ENCODE results near the gene HSPA12B. TPM values are rescaled to one million over a fixed set of nuclear protein-coding genes. Genes with fewer than 3 reads are reported as not detected.

HSPA12B gene
- 1.9 and 4.5 TPM in 2 replicates for total RNA-seq

GRCh38 chr20:3732327-3733118 is at the start of gene HSPA12B:
Gene HSPA12B (plus strand): TSS chr20:3732685. CDS start chr20:3738675, 5,990 bp downstream.

GRCh38 chr20:3712279-3712873 is 20.1 kb upstream of the HSPA12B start, which contains the start of gene SIGLEC1:
Gene SIGLEC1 (minus strand): TSS chr20:3712600. CDS start chr20:3707128, 5,472 bp downstream.

GRCh38 chr20:3767427-3768341 is 35.2 kb downstream of the HSPA12B start, which contains the start of gene ADISSP:
Gene ADISSP (minus strand): TSS chr20:3767753. CDS start chr20:3760100, 7,653 bp downstream.

GRCh38 chr20:3781153-3781910 is 48.8 kb downstream of the HSPA12B start, which contains the start of gene SPEF1:
Gene SPEF1 (minus strand): TSS chr20:3781448. CDS start chr20:3781287, 161 bp downstream.

GRCh38 chr20:3786665-3787323 is 54.3 kb downstream of the HSPA12B start, which contains the start of gene CENPB:
Gene CENPB (minus strand): TSS chr20:3786740. CDS start chr20:3786483, 257 bp downstream.

GRCh38 chr20:3795511-3796468 is 63.3 kb downstream of the HSPA12B start, which contains the start of gene CDC25B:
Gene CDC25B (plus strand): TSS chr20:3796310. CDS start chr20:3796532, 222 bp downstream.

Other genes starting within 250 kb of the HSPA12B start
- not detected in 2 replicates for gene GFRA4, start 69.3 kb upstream of the HSPA12B start, total RNA-seq
- gene ADAM33, start 50.7 kb upstream of the HSPA12B start, total RNA-seq: 47.8 and 68.8 TPM in 2 replicates
- gene SIGLEC1, start 20.1 kb upstream of the HSPA12B start, total RNA-seq: not detected in 2 replicates
- gene ADISSP, start 35.1 kb downstream of the HSPA12B start, total RNA-seq: 22.2 and 28.8 TPM in 2 replicates
- 0.16 and 0.26 TPM in 2 replicates for gene SPEF1, start 48.8 kb downstream of the HSPA12B start, total RNA-seq
- 91.4 and 119 TPM in 2 replicates for gene CENPB, start 54.1 kb downstream of the HSPA12B start, total RNA-seq
- 52.3 and 54.4 TPM in 2 replicates for gene CDC25B, start 63.6 kb downstream of the HSPA12B start, total RNA-seq
- gene AP5S1, start 87.9 kb downstream of the HSPA12B start, total RNA-seq: 13.6 and 20.9 TPM in 2 replicates
- gene MAVS, start 114.1 kb downstream of the HSPA12B start, total RNA-seq: 10.6 and 12.0 TPM in 2 replicates
- gene PANK2, start 156.7 kb downstream of the HSPA12B start, total RNA-seq: 42.4 and 46.7 TPM in 2 replicates

Data from bronchial smooth muscle cell (primary cell).